Stomach (tissue), 4 donors: ENCODE measurements around the gene CIAO3.

Experiments used
- EP300 ChIP-seq: sonication (generic); formaldehyde crosslinking; IDR thresholded peaks from one replicate; pipeline ENCODE4 v1.6.1; 2017; ENCODE audit warnings: antibody characterized with exemption
- POLR2A ChIP-seq, 4 donors: fragments of 450-650 bp; IDR thresholded peaks; one replicate each; pipeline ENCODE4 v1.6.1; 2016; ENCODE audit warnings: antibody characterized with exemption in 4 of 4, control low read depth in 2 of 4, mild to moderate bottlenecking in 1 of 4, moderate library complexity in 1 of 4
- POLR2AphosphoS5 ChIP-seq, 3 donors: sonication (generic); formaldehyde crosslinking; IDR thresholded peaks; one replicate each; pipeline ENCODE4 v1.6.1; 2016; ENCODE audit warnings: antibody characterized with exemption in 3 of 3
- TF ChIP-seq, protein P1 (sequence below), 7 experiments: fragments of 450-650 bp in 4 of 7; fragments of 200-600 bp in 3 of 7; sonication (generic) in 3 of 7; IDR thresholded peaks; one replicate each; pipeline ENCODE4 v1.5.1; 2016 to 2019; ENCODE audit warnings: antibody characterized with exemption in 7 of 7, control low read depth in 2 of 7, mild to moderate bottlenecking in 1 of 7

DNA sequence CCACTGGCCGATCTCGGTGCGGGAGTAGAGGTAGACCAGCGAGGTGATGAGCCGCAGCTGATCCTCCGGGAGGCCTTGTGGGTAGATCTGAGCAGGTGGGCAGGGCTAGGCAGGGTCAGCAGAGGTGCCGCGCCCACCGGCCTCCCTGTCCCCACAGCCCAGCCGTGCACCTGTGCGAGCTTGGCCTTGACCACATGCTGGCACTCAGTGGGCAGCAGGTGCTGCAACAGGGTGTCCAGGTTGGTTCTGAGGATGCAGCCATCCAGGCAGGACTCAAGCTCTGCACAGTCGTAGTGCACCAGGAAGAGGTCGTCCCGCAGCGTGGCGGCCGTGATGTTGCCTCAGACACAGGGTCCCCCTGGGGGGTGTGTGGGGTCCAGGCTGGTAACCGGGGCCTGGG, 32.2 kb upstream of the CIAO3 start:
- TF ChIP-seq, protein P1, sequence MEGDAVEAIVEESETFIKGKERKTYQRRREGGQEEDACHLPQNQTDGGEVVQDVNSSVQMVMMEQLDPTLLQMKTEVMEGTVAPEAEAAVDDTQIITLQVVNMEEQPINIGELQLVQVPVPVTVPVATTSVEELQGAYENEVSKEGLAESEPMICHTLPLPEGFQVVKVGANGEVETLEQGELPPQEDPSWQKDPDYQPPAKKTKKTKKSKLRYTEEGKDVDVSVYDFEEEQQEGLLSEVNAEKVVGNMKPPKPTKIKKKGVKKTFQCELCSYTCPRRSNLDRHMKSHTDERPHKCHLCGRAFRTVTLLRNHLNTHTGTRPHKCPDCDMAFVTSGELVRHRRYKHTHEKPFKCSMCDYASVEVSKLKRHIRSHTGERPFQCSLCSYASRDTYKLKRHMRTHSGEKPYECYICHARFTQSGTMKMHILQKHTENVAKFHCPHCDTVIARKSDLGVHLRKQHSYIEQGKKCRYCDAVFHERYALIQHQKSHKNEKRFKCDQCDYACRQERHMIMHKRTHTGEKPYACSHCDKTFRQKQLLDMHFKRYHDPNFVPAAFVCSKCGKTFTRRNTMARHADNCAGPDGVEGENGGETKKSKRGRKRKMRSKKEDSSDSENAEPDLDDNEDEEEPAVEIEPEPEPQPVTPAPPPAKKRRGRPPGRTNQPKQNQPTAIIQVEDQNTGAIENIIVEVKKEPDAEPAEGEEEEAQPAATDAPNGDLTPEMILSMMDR (IDR thresholded peaks at IDR 0.05): no peak
- no peak for TF ChIP-seq POLR2A (IDR thresholded peaks at IDR 0.05)
- TF ChIP-seq POLR2AphosphoS5 (IDR thresholded peaks at IDR 0.05): no peak
- TF ChIP-seq EP300: no peak
